Heart left ventricle (tissue), 13 donors: ENCODE results near the gene ISY1.
"Not testable (repeated sequence)": the region's sequence is repeated elsewhere in the genome, so short reads cannot be mapped to it uniquely, and the experiment has no call there.

Source experiments
- POLR2A ChIP-seq, 2 donors: fragments of 450-650 bp; IDR thresholded peaks; one replicate each; pipeline ENCODE4 v1.6.1; 2017; ENCODE audit warnings: antibody characterized with exemption in 2 of 2, mild to moderate bottlenecking in 2 of 2, moderate library complexity in 2 of 2
- TF ChIP-seq, protein P1 (sequence below), 12 donors: fragments of 200-600 bp; sonication (generic) in 4 of 12; IDR thresholded peaks; one replicate each; pipeline versions ENCODE4 v1.5.0 to v1.8.0; 2018 to 2022; ENCODE audit warnings: antibody characterized with exemption in 12 of 12, mild to moderate bottlenecking in 5 of 12
- donor health status: ischemic (EF 13 %, LVEDD 7.1; RV severe dilation, severe dysfunction).
- donor health status: DM: no; HTN: yes; CAD: no.
- donor health status: DM: no; HTN: no; CAD: no.
- donor health status: ischemic (EF 25% LVEDD 6.9; RV normal size, moderate dysfunction).
- donor health status: ischemic (EF 25% LVEDD 5.7; RV mildly dilated, moderate dysfunction).
- donor health status: ischemic (EF 35%, LVEDD 5.7; RV mildly dilated, moderate dysfunction).
- donor health status: nonischemic (EF 11% LVEDD 7.7; RV severe dilation, severe dysfunction).
- donor health status: DM: yes; HTN: yes; CAD: no.
- donor health status: PGD.
- donor health status: ischemic (EF 29% LVEDD 5.4; RV normal size, mild dysfunction).
- donor health status: nonischemic (EF 23%, LVEDD 6.1; RV moderate dilation, normal function).

DNA sequence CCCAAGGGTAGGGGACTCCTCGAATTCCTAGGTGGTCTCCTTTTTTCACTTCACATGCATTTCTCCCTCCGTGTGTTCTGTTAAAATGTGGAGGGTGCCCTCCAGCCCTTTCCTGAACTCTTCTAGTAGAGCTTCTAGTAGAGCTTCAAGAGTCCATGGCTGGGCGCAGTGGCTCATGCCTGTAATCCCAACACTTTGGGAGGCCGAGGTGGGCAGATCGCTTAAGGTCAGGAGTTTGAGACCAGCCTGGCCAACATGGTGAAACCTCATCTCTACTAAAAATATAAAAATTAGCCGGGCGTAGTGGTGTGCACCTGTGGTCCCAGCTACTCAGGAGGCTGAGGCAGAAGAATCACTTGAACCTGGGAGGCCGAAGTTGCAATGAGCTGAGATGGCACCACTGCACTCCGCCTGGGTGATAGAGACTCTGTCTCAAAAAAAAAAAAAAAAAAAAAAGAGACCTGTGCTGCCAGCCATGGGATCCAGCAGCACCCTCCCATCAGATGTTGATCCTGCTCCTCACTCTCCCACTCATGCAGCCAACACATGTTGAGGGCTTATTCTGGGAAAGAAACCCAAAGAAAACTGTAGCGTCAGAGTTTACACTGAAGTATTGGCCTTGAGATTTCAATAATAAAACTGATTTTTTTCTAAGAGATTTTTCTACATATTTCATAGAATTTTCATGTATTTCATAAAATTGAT, 49.6 kb downstream of the ISY1 start:
- TF ChIP-seq, protein P1, sequence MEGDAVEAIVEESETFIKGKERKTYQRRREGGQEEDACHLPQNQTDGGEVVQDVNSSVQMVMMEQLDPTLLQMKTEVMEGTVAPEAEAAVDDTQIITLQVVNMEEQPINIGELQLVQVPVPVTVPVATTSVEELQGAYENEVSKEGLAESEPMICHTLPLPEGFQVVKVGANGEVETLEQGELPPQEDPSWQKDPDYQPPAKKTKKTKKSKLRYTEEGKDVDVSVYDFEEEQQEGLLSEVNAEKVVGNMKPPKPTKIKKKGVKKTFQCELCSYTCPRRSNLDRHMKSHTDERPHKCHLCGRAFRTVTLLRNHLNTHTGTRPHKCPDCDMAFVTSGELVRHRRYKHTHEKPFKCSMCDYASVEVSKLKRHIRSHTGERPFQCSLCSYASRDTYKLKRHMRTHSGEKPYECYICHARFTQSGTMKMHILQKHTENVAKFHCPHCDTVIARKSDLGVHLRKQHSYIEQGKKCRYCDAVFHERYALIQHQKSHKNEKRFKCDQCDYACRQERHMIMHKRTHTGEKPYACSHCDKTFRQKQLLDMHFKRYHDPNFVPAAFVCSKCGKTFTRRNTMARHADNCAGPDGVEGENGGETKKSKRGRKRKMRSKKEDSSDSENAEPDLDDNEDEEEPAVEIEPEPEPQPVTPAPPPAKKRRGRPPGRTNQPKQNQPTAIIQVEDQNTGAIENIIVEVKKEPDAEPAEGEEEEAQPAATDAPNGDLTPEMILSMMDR (IDR thresholded peaks at IDR 0.05), result not testable (repeated sequence)
- not testable (repeated sequence) for TF ChIP-seq POLR2A (IDR thresholded peaks at IDR 0.05)
